Measurements from ENCODE around the gene ANKRD7. TPM values are rescaled to one million over a fixed set of nuclear protein-coding genes. Genes with fewer than 3 reads are reported as not detected.

The ANKRD7 gene, protein sequence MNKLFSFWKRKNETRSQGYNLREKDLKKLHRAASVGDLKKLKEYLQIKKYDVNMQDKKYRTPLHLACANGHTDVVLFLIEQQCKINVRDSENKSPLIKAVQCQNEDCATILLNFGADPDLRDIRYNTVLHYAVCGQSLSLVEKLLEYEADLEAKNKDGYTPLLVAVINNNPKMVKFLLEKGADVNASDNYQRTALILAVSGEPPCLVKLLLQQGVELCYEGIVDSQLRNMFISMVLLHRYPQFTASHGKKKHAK
- 1 to 10 TPM in 1 of 2 donors, not detected in 1; 2.6 TPM for total RNA-seq

DNA sequence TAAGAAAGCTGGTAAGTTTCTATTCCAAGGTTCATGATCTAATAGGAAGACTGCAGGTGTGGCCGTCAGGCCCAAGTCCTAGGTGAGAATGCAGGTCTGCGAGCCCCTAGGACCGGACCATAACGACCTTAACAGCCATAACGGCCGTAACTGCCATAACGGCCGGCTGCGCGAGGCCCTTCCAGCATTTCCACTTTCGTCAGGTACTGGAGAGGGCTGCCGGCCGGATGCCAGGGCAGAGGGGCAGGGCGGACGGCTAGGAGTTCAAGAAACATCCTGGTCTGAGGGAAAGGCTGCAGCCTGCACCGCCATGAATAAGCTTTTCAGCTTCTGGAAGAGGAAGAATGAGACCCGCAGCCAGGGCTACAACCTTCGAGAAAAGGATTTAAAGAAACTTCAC, at the start of gene ANKRD7:
TSS of gene ANKRD7 (plus strand) at position 184 of the 400 bp plus-strand sequence. CDS start at position 311, 127 bp downstream.
- H3K36me3 ChIP-seq (replicated peaks in 1 of 2; ENCODE audit: insufficient read depth in 1 of 2, low read depth in 2 of 2): no peaks in the 10 kb centered on the region
- no peaks in the 10 kb centered on the region for H3K9me3 ChIP-seq
- WGBS, 2 donors: 88 to 90% methylated on average over 18 of the region's 18 CpGs
- no peaks in the 10 kb centered on the region for H3K4me1 ChIP-seq
- no peak for ATAC-seq
- TF ChIP-seq, protein P1, sequence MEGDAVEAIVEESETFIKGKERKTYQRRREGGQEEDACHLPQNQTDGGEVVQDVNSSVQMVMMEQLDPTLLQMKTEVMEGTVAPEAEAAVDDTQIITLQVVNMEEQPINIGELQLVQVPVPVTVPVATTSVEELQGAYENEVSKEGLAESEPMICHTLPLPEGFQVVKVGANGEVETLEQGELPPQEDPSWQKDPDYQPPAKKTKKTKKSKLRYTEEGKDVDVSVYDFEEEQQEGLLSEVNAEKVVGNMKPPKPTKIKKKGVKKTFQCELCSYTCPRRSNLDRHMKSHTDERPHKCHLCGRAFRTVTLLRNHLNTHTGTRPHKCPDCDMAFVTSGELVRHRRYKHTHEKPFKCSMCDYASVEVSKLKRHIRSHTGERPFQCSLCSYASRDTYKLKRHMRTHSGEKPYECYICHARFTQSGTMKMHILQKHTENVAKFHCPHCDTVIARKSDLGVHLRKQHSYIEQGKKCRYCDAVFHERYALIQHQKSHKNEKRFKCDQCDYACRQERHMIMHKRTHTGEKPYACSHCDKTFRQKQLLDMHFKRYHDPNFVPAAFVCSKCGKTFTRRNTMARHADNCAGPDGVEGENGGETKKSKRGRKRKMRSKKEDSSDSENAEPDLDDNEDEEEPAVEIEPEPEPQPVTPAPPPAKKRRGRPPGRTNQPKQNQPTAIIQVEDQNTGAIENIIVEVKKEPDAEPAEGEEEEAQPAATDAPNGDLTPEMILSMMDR (IDR thresholded peaks at IDR 0.05): no peak
- no peak for TF ChIP-seq POLR2A (IDR thresholded peaks at IDR 0.05)
- no peak within 1 kb of the TSS for H3K27ac ChIP-seq
- no peaks in the 10 kb centered on the region for H3K27me3 ChIP-seq
- H3K4me3 ChIP-seq: no peak within 1 kb of the TSS
- intact Hi-C loops (cut with DNase I): no loop called here
- no peak for DNase-seq

DNA sequence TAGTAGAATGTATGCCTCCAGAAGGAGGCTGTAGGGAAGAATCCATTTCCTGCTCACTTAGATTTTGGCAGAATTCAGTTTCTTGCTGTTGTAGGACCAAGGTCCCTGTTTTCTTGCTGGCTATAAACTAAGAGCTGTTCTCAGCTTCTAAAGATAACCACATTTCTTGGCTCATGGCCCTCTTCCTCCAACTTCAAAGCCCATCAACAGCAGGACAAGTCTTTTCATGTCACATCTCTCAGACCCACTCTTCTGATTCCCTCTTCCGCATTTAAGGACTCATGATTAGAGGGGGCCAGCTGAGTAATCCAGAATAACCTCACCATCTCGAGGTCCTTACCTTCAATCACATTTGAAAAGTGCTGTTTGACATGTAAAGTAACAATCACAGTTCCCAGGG, 48.8 kb upstream of the ANKRD7 start:
- Histone ChIP-seq H3K27me3 (no peaks in the 10 kb centered on the region), H3K27ac (no peak overlapping the region), H3K4me1 (no peaks in the 10 kb centered on the region), H3K36me3 (replicated peaks in 1 of 2; ENCODE audit: insufficient read depth in 1 of 2, low read depth in 2 of 2) (no peaks in the 10 kb centered on the region), H3K9me3 (no peaks in the 10 kb centered on the region), H3K4me3 (no peak overlapping the region)
- no peak for TF ChIP-seq POLR2A (IDR thresholded peaks at IDR 0.05)
- TF ChIP-seq, protein P1 (IDR thresholded peaks at IDR 0.05): no peak
- no peak for ATAC-seq
- intact Hi-C loops (cut with DNase I): no loop called here
- DNase-seq: no peak
- WGBS, 2 donors: 69 to 81% methylated on average over 2 of the region's 2 CpGs

DNA sequence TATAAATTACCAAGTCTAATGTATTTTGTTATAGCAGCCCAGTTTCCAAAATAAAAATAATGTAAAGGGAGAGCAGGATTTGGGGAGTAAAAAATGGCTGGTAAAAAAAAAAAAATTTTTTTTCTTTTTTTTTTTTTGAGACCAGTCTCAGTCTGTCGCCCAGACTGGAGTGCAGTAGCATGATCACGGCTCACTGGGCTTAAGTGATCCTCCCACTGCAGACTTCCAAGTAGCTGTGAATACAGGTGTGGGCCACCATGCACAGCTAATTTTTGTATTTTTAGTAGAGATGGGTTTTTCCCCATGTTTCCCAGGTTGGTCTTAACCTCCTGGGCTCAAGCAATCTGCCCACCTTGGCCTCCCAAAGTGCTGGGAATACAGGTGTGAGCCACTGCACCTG, 45.3 kb upstream of the ANKRD7 start:
- TF ChIP-seq POLR2A (IDR thresholded peaks at IDR 0.05): no peak
- TF ChIP-seq, protein P1 (IDR thresholded peaks at IDR 0.05): no peak
- H3K27ac ChIP-seq: no peak overlapping the region
- H3K27me3 ChIP-seq: no peaks in the 10 kb centered on the region
- intact Hi-C loops (cut with DNase I): no loop called here
- H3K4me1 ChIP-seq: peaks cover 11% of the 10 kb centered on the region
- DNase-seq (no peak), ATAC-seq (no peak)
- no peak overlapping the region for H3K4me3 ChIP-seq
- no peaks in the 10 kb centered on the region for H3K36me3 ChIP-seq (replicated peaks in 1 of 2; ENCODE audit: insufficient read depth in 1 of 2, low read depth in 2 of 2)
- WGBS, 2 donors: 94 to 96% methylated on average over 2 of the region's 2 CpGs
- no peaks in the 10 kb centered on the region for H3K9me3 ChIP-seq

DNA sequence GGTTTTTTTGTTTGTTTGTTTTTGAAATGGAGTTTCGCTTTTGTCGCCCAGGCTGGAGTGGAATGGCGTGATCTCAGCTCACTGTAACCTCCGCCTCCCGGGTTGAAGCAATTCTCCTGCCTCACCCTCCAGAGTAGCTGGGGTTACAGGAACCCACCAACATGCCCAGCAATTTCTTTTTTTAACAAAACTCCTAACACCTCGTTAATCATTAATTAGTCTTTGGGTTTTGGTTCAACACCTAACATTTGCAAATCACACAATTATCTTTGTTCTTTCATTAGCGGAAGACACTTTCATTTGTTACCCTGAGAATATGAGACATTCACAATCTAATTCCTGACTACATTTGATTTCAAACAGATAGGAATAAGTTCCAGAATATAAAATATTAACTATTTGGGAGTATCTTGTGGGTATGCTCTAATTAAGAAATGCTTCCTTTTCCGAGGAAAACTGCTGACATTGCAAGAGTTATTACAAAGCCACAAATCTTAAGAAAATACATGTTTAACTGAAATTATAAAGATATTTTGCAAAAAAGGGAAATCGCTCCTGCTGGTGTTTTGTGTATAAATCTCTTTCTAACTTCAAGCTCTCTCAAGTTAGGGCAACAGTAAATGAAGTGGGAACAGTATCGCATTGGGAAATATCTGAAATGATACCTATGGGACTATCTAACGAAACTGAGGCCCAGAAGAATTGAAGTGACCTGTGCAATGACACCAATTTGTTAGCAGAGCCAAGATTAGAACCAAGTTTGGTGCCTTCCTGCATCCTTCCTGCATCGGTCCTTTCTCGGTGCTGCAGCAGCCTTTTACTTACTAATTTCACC, 41.7 kb upstream of the ANKRD7 start:
- peak overlapping the region; percentile 76 to 92 (median 85) for H3K27ac ChIP-seq
- no peaks in the 10 kb centered on the region for H3K9me3 ChIP-seq
- WGBS, 2 donors: 43 to 45% methylated on average over 13 of the region's 13 CpGs
- no peaks in the 10 kb centered on the region for H3K27me3 ChIP-seq
- ATAC-seq (no peak), DNase-seq (no peak)
- peak overlapping the region; percentile 10 to 22 for H3K4me3 ChIP-seq
- intact Hi-C loops (cut with DNase I): no loop called here
- peaks cover 29% of the 10 kb centered on the region for H3K4me1 ChIP-seq
- no peaks in the 10 kb centered on the region for H3K36me3 ChIP-seq (replicated peaks in 1 of 2; ENCODE audit: insufficient read depth in 1 of 2, low read depth in 2 of 2)
- TF ChIP-seq, protein P1 (IDR thresholded peaks at IDR 0.05): no peak
- TF ChIP-seq POLR2A (IDR thresholded peaks at IDR 0.05): no peak
